Keratinocyte (primary cell): Measurements from ENCODE around the gene EMILIN1.

Experiments
- EZH2 ChIP-seq: IDR thresholded peaks from one replicate; pipeline ENCODE4 v1.6.1; 2012; ENCODE audit warnings: inconsistent platforms, mild to moderate bottlenecking, low read length, moderate library complexity
- TF ChIP-seq, protein P1 (sequence below), 3 experiments: IDR thresholded peaks in 1 of 3; conservative IDR thresholded peaks in 1 of 3; optimal IDR thresholded peaks in 1 of 3; 2 replicates in 2 of 3; 3 replicates in 1 of 3; pipeline versions ENCODE3 to v1.5.1; 2011; ENCODE audit warnings: low read length in 3 of 3, mild to moderate bottlenecking in 3 of 3, moderate library complexity in 2 of 3, control low read depth in 1 of 3, inconsistent platforms in 1 of 3; ENCODE audit not compliant: insufficient read depth in 2 of 3; ENCODE audit errors: extremely low read depth in 1 of 3

DNA sequence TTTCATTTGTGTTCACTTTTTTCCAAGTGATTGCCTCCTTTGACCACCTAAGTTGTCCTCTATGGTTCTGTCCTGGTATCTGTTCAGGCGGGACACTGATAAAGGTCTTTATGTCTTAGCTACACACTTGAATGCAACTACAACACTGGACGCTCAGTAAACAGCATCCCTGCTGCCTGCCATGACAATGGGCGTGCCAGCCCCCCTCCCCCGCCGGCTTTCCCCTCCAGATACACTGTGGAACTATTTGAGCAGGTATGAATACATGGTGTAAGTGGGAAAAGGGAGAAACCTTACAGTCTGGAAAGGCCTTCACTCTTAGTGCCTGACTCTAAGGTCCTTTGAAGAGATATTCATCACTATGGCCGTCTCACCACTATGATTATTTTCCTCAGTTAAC, 21.2 kb upstream of the EMILIN1 start:
- TF ChIP-seq, protein P1, sequence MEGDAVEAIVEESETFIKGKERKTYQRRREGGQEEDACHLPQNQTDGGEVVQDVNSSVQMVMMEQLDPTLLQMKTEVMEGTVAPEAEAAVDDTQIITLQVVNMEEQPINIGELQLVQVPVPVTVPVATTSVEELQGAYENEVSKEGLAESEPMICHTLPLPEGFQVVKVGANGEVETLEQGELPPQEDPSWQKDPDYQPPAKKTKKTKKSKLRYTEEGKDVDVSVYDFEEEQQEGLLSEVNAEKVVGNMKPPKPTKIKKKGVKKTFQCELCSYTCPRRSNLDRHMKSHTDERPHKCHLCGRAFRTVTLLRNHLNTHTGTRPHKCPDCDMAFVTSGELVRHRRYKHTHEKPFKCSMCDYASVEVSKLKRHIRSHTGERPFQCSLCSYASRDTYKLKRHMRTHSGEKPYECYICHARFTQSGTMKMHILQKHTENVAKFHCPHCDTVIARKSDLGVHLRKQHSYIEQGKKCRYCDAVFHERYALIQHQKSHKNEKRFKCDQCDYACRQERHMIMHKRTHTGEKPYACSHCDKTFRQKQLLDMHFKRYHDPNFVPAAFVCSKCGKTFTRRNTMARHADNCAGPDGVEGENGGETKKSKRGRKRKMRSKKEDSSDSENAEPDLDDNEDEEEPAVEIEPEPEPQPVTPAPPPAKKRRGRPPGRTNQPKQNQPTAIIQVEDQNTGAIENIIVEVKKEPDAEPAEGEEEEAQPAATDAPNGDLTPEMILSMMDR (optimal IDR thresholded peaks at IDR 0.05 in 1 of 3, IDR thresholded peaks at IDR 0.05 in 1 of 3, conservative IDR thresholded peaks at IDR 0.05 in 1 of 3; ENCODE audit: extremely low read depth in 1 of 3, insufficient read depth in 2 of 3, low read length in 3 of 3), result no peak
- no peak for TF ChIP-seq EZH2
